Fibroblast of skin of right quadriceps (primary cell): ENCODE data around the gene SPEM3.
A peak's percentile ranks its signal among the peaks of the same experiment; 100 is the strongest.

Experiments
- DNase-seq: peaks from one replicate; pipeline ENCODE4 v3.0.0-alpha.2; 2013

Gene SPEM3

DNA sequence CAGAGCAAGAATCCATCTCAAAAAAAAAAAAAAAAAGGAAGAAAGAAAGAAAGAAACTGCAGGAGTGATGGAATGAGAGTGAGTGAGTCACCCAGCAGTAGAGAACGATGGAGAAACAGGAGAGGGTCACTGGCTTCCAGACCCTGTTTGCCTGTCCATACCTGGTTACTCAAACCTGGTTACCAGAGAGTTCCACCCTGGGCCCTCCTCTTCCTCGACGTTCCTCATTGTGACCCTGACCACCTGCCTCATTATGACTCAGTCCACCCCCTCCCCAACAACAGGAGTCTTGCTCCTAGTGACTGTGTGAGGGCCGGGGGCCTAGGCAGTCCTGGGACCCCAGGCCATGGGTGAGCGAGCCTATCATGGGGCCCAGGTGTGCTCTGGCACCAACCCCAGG is at the start of gene SPEM3:
SPEM3 (plus strand) TSS at position 301 of the 400 bp plus-strand sequence; CDS start at position 347, 46 bp downstream.
- DNase-seq = no peak

- no peak for DNase-seq
These were observed 49.5 kb upstream of the SPEM3 start for GRCh38 chr17:7379134-7379533.

DNA sequence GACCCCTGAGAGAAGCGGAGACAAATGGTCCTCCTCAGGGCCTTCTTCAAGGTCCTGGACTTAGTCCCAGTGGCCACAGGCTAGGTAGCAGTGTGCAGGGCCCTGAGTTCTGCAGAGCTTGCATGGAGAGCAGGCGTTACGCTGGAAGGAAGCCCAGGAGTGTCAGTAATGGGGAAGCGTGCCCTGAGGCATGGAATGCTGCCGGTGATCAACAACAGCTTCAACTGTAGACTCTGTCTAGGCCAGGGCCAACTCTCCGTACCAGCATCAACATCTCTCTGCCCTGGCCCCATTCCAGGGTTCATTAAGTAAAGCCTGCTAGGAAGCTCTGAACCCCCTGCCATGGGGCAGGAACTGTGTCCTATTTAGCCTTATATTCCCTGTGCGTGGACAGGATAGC is 48.3 kb upstream of the SPEM3 start:
- DNase-seq = peak; percentile 25

DNA sequence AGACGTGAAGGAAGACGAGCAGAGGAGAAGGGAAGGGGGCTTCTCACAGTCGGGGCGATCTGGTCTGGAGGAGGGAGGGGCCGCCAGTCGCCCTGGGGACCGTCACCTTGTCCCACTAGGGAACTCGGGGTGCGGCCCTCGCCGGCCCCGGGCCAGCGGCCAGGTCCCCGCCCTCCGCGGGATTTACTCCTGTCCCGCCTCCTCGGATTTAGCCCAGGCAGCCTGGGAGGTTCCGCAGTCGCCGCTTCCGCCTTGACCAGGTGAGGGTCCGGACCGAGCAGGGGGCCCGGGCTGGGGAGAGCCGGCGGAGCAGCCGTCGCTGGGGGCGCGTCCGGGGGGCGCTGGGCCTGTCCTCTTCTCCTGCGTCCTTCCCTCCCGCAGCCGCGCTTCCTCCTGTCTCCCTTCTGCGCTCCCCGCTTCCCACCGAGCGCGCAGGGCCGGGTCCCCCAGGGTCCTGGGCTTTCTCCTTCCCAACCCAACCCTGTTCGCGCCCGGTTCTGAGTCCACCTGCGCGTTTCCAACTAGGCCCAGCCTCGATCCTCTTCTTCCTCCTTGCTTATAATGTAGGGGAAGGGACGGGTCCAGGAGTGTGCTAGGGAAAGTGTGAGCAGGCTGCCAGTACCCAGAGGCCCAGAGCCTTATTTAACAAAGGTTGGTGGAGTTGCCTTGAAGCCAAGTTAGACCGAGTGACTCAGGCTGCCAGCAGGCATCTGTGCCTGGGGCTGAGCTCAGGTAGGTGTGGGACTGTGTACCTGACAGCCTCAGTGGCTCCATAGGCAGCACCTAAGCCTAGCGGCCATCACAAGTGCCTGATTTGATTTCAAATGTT is 47.6 kb upstream of the SPEM3 start, which contains the start of gene TNK1:
TNK1 (plus strand) TSS at position 235 of the 829 bp plus-strand sequence. CDS start 1,838 bp downstream, outside the sequence.
- DNase-seq = no peak

DNA sequence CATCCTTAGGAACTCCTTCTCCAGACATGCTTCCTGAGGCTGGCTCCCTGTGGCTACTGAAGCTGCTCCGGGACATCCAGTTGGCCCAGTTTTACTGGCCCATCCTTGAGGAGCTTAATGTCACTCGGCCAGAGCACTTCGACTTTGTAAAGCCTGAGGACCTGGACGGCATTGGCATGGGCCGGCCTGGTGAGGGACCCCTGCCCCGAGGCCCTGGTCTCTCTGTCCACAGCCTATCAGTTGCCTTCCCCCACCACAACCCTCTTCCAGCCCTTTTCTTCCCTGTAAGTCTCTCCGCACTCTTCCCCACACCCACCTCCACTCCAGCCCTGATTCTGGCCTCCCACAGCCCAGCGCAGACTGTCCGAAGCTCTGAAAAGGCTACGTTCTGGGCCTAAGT is 45.8 kb upstream of the SPEM3 start:
- no peak for DNase-seq

DNA sequence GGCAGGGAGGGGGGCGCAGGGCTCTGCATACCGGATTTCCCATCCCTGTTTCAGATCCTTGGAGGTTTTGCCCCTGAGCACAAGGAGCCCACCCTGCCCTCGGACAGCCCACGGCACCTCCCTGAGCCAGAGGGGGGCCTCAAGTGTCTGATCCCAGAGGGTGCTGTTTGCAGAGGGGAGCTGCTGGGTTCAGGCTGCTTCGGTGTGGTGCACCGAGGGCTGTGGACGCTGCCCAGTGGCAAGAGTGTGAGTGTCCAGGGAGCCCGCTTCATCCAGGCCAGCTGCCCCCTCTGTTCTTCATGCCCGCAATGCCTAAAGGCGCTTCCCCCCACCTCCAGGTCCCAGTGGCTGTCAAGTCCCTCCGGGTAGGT is 45.3 kb upstream of the SPEM3 start:
- DNase-seq = no peak

DNA sequence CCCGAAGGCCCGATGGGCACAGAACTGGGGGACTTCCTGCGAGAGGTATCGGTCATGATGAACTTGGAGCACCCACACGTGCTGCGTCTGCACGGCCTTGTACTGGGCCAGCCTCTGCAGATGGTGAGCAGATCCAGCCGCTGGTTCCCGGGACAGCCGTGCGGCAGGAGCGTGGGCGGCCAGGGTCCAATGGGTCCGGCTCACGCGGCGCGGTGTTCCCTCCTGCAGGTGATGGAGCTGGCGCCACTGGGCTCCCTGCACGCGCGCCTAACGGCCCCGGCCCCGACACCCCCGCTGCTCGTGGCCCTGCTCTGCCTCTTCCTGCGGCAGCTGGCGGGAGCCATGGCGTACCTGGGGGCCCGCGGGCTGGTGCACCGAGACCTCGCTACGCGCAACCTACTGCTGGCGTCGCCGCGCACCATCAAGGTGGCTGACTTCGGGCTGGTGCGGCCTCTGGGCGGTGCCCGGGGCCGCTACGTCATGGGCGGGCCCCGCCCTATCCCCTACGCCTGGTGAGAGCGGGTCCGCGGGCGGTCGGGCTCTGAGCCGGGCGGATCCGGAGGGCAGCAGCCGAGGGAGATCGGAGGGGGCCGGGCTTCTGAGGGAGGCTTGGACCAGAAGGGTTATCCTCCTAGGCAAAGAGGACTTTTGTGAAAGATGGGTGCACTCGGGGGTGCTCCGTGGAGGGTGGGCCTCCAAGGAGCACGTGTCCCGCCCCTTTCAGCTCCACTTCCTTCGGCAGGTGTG is 44.7 kb upstream of the SPEM3 start:
- peak; percentile 26 for DNase-seq

DNA sequence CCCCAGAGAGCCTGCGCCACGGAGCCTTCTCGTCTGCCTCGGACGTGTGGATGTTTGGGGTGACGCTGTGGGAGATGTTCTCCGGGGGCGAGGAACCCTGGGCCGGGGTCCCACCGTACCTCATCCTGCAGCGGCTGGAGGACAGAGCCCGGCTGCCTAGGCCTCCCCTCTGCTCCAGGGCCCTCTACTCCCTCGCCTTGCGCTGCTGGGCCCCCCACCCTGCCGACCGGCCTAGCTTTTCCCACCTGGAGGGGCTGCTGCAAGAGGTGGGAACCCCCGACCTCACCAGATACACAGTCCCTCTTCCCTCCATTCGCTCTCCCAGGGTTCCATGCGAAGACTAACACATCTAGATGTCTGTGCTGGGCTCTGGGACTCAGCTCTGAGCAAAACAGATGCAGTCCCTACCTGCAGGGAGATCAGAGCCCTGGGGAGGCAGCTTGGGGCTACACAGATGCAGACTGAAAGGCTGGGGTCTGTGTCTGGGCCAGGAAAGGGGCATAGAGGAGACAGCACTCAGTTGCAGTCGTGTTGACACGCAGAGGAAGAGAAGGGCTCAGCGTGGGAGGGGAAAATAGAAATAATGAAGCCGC is 44.1 kb upstream of the SPEM3 start:
- DNase-seq = no peak

- no peak for DNase-seq
These were observed 39.8 kb upstream of the SPEM3 start for GRCh38 chr17:7388856-7389255.

DNA sequence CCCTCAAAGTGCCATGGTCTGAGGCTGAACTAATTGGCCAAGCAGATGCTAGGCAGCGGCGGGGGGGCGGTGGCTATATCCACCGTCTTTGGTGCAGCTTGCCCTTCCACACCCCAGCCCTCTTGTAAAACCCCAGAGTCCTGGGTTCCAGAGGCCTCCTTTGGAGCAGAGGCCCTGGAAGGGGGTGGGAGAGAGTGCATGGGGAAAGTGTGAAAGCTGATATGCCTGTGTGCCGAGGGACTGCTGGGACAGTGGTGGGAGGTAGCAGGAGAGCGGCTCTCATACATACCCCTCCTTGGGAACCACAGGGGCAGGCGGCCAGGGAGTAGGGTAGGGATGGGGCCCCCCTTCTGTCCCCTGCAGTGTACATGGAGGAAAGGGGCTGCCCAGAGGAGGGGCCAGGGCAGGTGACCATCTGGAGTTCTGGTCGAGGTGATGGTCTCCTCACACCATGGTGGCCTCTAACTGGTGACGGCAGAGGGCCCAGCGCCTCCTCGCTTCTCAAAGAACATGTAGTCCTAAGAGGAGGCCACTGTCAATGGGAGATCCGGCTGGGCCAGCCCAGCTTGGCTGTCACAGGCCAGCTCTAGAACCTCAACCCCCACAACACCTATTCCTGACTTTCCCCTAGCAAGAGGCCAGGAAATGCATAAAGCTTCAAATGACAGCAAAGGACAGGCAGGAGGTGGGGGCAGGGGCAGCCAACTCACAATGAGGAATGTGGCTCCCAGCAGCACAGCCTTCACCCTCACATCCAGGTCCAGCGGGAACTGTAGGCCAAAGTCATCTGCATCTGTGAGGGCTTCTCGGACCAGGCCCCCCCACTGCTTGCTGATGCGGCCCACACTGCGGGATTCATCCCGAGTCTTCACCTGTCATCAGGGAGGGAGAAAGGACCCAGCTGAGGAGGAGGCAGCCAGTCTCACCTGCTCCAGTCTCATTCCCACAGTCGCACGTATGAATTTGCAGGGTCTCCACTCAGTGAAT is 38.4 kb upstream of the SPEM3 start:
- no peak for DNase-seq

DNA sequence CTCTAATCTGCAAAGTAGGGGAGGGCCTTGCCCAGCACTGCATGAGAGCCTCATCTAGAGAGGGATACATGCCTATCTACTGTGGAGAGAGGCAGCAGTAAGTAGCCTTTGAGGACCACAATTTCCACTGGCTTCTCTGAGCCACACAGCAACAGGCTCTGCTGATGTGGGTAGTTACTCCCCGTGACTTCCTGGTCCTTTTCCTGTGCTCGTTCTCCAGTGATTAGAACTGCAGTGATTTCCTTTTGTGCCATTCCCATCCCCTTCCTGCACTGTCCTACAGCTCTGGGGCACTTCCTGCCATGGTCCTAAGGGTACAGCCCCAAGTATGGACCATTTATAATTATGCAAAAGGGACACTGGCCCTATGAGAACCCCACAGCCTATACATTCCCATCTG is 37.4 kb upstream of the SPEM3 start:
- DNase-seq = no peak

DNA sequence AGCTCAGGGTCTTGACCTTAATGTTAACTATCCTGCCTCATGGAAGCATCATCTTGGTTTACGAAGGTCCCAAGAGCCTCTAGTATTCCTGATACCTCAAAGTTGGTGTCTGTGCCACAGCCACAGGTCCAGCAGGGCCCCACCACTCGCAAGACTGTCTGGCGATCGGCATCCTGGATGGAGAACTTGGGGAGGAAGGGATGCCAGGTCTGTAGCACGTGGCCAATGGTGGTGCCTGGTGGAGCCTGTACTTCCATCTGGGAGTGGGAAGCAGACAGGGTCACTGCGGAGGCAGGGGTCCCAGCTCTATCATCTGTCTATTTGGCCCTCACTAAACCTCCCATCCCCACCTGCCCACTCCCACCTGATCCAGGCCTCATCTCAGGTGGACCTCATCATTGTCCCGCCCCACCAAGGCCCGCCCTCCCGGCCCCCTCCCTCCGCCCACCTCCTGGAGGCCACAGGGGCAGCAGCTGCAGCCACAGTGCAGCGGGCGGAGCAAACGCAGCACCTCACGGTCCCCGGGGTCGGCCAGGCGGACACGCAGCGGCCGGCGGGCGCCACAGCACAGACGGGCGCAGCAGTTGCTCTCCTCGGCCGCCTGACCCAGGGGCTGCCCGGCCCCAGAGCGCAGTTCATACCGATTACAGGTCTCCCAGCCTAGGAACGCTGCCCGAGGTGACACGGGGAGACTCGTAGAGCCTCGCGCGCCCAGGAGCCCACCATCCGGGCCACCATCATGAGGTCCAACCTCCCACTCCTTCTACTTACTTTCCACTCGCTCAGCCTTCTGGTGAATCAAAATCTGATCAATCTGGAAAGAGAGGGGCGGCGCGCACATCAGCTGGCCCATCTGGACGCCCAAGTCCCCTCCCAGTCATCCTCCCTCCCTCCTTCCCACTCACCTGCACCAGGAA is 35.7 kb upstream of the SPEM3 start:
- no peak for DNase-seq

- peak; percentile 10 for DNase-seq
These were observed 34.8 kb upstream of the SPEM3 start for GRCh38 chr17:7393613-7394451.

- DNase-seq = peak; percentile 81
These were observed 34.0 kb upstream of the SPEM3 start, which contains the start of gene PLSCR3 for GRCh38 chr17:7394452-7395191. PLSCR3 (minus strand) TSS chr17:7394525; CDS start chr17:7394110, 415 bp downstream.

GRCh38 chr17:7396147-7396546 is 32.5 kb upstream of the SPEM3 start:
- no peak for DNase-seq

DNA sequence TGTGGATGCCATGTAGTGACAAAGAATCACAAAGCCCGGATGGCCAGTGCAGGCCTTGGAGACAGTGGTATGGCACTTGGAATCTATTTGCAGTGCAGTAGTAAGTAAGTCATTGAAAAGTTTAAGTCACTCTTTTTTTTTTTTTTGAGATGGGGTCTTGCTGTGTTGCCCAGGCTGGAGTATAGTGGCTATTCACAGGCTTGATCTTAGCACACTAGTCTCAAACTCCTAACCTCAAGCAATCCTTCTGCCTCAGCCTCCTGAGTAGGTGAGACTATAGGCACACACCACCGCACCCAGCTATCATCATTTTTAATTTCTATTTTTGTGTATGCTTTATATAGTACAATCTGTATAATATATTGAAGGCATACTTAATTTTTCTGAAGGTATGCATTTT is 30.0 kb upstream of the SPEM3 start:
- DNase-seq = no peak

- DNase-seq = no peak
These were observed 25.5 kb upstream of the SPEM3 start for GRCh38 chr17:7403043-7403726.

- DNase-seq = no peak
These were observed 25.0 kb upstream of the SPEM3 start for GRCh38 chr17:7403727-7403976.
